GM23338 (cell line): ENCODE measurements around the gene NUAK2. TPM values are rescaled to one million over a fixed set of nuclear protein-coding genes. Genes with fewer than 3 reads are reported as not detected.

Source experiments
- ATAC-seq: fragments of 200-7000 bp; cut with Tn5 transposase; 3 replicates; pipeline ENCODE4 v1.9.1; 2020
- DNase-seq: peaks from one replicate; pipeline ENCODE4 v3.0.0-alpha.2; 2015; ENCODE audit warnings: low spot score
- H2AFZ ChIP-seq: fragments of 200-600 bp; sonication (generic); 2 replicates; pipeline ENCODE4 v1.8.0; 2016; ENCODE audit warnings: antibody characterized with exemption, mild to moderate bottlenecking, moderate library complexity
- H3F3A ChIP-seq: fragments of 200-600 bp; sonication (generic); replicated peaks from 2 replicates; pipeline ENCODE4 v1.8.0; 2017; ENCODE audit warnings: antibody characterized with exemption, mixed run types, low read depth
- H3K27ac ChIP-seq: fragments of 200-600 bp; sonication (generic); 2 replicates; pipeline ENCODE4 v1.6.1; 2016; ENCODE audit warnings: low read depth
- H3K27me3 ChIP-seq: fragments of 200-600 bp; sonication (generic); 2 replicates; pipeline ENCODE4 v1.8.0; 2016; ENCODE audit warnings: mild to moderate bottlenecking, mixed run types, moderate library complexity; ENCODE audit not compliant: insufficient read depth
- H3K36me3 ChIP-seq: fragments of 200-600 bp; sonication (generic); 2 replicates; pipeline ENCODE4 v1.8.0; 2016; ENCODE audit warnings: mild to moderate bottlenecking; ENCODE audit not compliant: insufficient read depth
- H3K4me1 ChIP-seq: fragments of 200-600 bp; sonication (generic); 2 replicates; pipeline ENCODE4 v1.8.0; 2016; ENCODE audit warnings: mild to moderate bottlenecking, moderate library complexity; ENCODE audit not compliant: insufficient read depth
- H3K4me2 ChIP-seq: fragments of 200-600 bp; sonication (generic); 2 replicates; pipeline ENCODE4 v1.7.1; 2017; ENCODE audit warnings: mixed run types
- H3K4me3 ChIP-seq: fragments of 200-600 bp; sonication (generic); 2 replicates; pipeline ENCODE4 v1.6.1; 2016; ENCODE audit warnings: mixed run types
- H3K79me2 ChIP-seq: fragments of 200-600 bp; sonication (generic); replicated peaks from 2 replicates; pipeline ENCODE4 v1.8.0; 2017; ENCODE audit warnings: mild to moderate bottlenecking; ENCODE audit not compliant: insufficient read depth
- H3K9me2 ChIP-seq: fragments of 200-600 bp; sonication (generic); 2 replicates; pipeline ENCODE4 v1.8.0; 2017; ENCODE audit not compliant: insufficient read depth
- H4K20me1 ChIP-seq: fragments of 200-600 bp; sonication (generic); replicated peaks from 2 replicates; pipeline ENCODE4 v1.8.0; 2017; ENCODE audit warnings: mild to moderate bottlenecking; ENCODE audit not compliant: insufficient read depth
- H3K27ac Mint-ChIP-seq: 2 replicates; pipeline ENCODE4 v1.8.0; 2020; ENCODE audit warnings: inconsistent platforms, mild to moderate bottlenecking, moderate library complexity, mixed read lengths
- H3K27me3 Mint-ChIP-seq: 3 replicates; pipeline ENCODE4 v1.8.0; 2022; ENCODE audit warnings: low read depth, mild to moderate bottlenecking, moderate library complexity, mixed read lengths, inconsistent platforms; ENCODE audit not compliant: insufficient read depth, poor library complexity
- H3K36me3 Mint-ChIP-seq: 3 replicates; pipeline ENCODE4 v1.8.0; 2021; ENCODE audit warnings: low read depth, mild to moderate bottlenecking, inconsistent platforms, moderate library complexity, mixed read lengths
- H3K4me1 Mint-ChIP-seq: 3 replicates; pipeline ENCODE4 v1.8.0; 2020; ENCODE audit warnings: mild to moderate bottlenecking, inconsistent platforms, mixed read lengths
- H3K4me3 Mint-ChIP-seq: 3 replicates; pipeline ENCODE4 v1.8.0; 2021; ENCODE audit warnings: moderate library complexity, mild to moderate bottlenecking, inconsistent platforms, mixed read lengths
- H3K9me3 Mint-ChIP-seq: 3 replicates; pipeline ENCODE4 v1.8.0; 2020; ENCODE audit warnings: moderate library complexity, mild to moderate bottlenecking, inconsistent platforms, mixed read lengths
- CREB1 ChIP-seq: fragments of 250-450 bp; sonication (Bioruptor Pico); IDR thresholded peaks from 2 replicates; pipeline ENCODE4 v1.5.0; 2020; ENCODE audit warnings: low read depth, mild to moderate bottlenecking, moderate library complexity
- CTCF ChIP-seq, 2 experiments: fragments of 200-600 bp in 1 of 2; sonication (generic) in 1 of 2; conservative IDR thresholded peaks; 2 replicates each; pipeline versions ENCODE4 v1.5.1 to v1.6.1; 2016 to 2017; ENCODE audit warnings: antibody characterized with exemption in 2 of 2, low read depth in 2 of 2, mild to moderate bottlenecking in 2 of 2, moderate library complexity in 1 of 2
- ETS1 ChIP-seq: IDR thresholded peaks from 2 replicates; pipeline ENCODE4 v1.6.1; 2016; ENCODE audit warnings: antibody characterized with exemption
- EZH2 ChIP-seq: fragments of 200-600 bp; sonication (generic); IDR thresholded peaks from one replicate; pipeline ENCODE4 v1.8.0; 2017; ENCODE audit warnings: antibody characterized with exemption, mild to moderate bottlenecking, low read depth; ENCODE audit not compliant: unreplicated experiment
- NANOG ChIP-seq: IDR thresholded peaks from 2 replicates; pipeline ENCODE4 v1.6.1; 2016; ENCODE audit warnings: antibody characterized with exemption, borderline replicate concordance
- STAT1 ChIP-seq: IDR thresholded peaks from one replicate; pipeline ENCODE4 v1.6.1; 2016; ENCODE audit warnings: antibody characterized with exemption; ENCODE audit not compliant: unreplicated experiment
- ZNF114 ChIP-seq: fragments of 250-450 bp; sonication (Bioruptor Pico); IDR thresholded peaks from 2 replicates; pipeline ENCODE4 v1.5.0; 2020; ENCODE audit warnings: mild to moderate bottlenecking, moderate library complexity
- ZNF331 ChIP-seq: fragments of 250-450 bp; sonication (Bioruptor Pico); IDR thresholded peaks from 2 replicates; pipeline ENCODE4 v1.5.0; 2020; ENCODE audit warnings: low read depth, mild to moderate bottlenecking, moderate library complexity
- polyA plus RNA-seq: library from polyadenylated mRNA; unstranded; fragments of >200 nt; fragmentation: Nextera tagmentation; extraction: Ambion mirVana; gene quantifications from 2 replicates; pipeline ENCODE4 v1.2.1, GENCODE V29; 2016
- total RNA-seq: library from RNA; depleted of rRNA; stranded (reverse); fragments of >200 nt; shearing (Covaris generic); gene quantifications from 2 replicates; pipeline ENCODE4 v1.2.3, GENCODE V29; 2014
- TF ChIP-seq, protein P1 (sequence below): fragments of 250-450 bp; sonication (Bioruptor Pico); IDR thresholded peaks from 2 replicates; pipeline ENCODE4 v1.5.0; 2020; ENCODE audit warnings: mild to moderate bottlenecking, moderate library complexity

The NUAK2 gene
- total and polyA plus RNA-seq, 2 experiments from 2014 or later, result 7.8 to 15.3 TPM

DNA sequence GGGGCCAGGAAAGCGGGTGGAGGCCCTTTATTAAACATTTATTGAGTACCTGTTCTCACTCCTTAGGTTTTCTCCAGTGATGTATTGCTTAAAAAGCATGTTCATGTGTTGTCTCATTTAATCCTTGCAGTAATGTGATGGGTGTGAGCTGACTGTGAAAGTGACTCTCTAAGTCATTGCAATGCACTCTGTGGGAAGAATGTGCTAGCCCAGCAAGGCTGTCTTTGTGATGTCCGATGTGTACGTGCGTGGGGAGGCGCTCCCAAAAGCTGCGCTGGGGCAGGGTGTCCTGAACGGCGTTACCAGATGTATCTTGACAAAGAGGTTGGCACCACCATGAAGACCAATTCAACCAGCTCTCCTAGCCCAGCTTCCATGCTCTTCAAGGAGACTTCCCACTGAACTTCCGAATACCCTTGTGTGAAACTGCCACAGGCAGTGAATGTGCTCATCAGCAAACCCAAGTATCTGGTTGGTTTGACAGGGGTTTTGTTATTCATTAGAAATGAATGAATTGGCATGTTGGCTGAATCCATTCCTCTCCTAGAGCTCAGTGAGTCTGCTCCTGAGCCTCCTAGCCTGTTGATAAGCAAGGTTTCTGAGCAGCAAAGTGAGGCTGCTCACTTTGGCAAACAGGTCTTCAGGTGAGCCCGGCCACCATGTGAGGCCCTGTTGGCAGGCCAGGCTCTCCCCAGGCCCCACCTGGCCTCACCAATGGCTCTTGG is 28.0 kb downstream of the NUAK2 start (continued):
- TF ChIP-seq ETS1 (no peak), STAT1 (no peak)

DNA sequence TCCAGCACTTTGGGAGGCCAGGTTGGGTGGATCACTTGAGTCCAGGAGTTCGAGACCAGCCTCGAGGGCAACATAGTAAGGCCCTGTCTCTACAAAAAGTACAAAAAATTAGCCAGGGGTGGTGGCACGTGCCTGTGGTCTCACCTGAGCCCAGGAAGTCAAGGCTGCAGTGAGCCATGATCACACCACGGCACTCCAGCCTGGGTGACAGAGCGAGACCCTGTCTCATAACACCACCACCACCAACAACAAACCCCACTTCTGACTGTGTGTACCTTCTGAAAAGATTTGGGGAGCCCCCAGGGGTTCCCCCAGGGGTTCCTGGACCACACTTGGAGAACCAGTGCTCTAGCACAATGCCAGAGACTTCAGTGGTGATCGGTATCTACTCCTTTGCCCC is 29.9 kb downstream of the NUAK2 start:
- Mint-ChIP-seq H3K4me3 (no peak overlapping the region), H3K27me3 (peaks cover 27% of the 10 kb centered on the region), H3K27ac (peak overlapping the region; percentile 27; the same call in 1 of the 2 replicates), H3K4me1 (peaks cover 57% of the 10 kb centered on the region), H3K36me3 (no peaks in the 10 kb centered on the region), H3K9me3 (no peaks in the 10 kb centered on the region)
- TF ChIP-seq ETS1 (no peak), CREB1 (no peak), EZH2 (no peak), CTCF (conservative IDR thresholded peaks at IDR 0.05; ENCODE audit: low read depth in 2 of 2) (no peak), NANOG (no peak), ZNF114 (no peak), ZNF331 (CRISPR knock-in tag) (no peak)
- TF ChIP-seq, protein P1, sequence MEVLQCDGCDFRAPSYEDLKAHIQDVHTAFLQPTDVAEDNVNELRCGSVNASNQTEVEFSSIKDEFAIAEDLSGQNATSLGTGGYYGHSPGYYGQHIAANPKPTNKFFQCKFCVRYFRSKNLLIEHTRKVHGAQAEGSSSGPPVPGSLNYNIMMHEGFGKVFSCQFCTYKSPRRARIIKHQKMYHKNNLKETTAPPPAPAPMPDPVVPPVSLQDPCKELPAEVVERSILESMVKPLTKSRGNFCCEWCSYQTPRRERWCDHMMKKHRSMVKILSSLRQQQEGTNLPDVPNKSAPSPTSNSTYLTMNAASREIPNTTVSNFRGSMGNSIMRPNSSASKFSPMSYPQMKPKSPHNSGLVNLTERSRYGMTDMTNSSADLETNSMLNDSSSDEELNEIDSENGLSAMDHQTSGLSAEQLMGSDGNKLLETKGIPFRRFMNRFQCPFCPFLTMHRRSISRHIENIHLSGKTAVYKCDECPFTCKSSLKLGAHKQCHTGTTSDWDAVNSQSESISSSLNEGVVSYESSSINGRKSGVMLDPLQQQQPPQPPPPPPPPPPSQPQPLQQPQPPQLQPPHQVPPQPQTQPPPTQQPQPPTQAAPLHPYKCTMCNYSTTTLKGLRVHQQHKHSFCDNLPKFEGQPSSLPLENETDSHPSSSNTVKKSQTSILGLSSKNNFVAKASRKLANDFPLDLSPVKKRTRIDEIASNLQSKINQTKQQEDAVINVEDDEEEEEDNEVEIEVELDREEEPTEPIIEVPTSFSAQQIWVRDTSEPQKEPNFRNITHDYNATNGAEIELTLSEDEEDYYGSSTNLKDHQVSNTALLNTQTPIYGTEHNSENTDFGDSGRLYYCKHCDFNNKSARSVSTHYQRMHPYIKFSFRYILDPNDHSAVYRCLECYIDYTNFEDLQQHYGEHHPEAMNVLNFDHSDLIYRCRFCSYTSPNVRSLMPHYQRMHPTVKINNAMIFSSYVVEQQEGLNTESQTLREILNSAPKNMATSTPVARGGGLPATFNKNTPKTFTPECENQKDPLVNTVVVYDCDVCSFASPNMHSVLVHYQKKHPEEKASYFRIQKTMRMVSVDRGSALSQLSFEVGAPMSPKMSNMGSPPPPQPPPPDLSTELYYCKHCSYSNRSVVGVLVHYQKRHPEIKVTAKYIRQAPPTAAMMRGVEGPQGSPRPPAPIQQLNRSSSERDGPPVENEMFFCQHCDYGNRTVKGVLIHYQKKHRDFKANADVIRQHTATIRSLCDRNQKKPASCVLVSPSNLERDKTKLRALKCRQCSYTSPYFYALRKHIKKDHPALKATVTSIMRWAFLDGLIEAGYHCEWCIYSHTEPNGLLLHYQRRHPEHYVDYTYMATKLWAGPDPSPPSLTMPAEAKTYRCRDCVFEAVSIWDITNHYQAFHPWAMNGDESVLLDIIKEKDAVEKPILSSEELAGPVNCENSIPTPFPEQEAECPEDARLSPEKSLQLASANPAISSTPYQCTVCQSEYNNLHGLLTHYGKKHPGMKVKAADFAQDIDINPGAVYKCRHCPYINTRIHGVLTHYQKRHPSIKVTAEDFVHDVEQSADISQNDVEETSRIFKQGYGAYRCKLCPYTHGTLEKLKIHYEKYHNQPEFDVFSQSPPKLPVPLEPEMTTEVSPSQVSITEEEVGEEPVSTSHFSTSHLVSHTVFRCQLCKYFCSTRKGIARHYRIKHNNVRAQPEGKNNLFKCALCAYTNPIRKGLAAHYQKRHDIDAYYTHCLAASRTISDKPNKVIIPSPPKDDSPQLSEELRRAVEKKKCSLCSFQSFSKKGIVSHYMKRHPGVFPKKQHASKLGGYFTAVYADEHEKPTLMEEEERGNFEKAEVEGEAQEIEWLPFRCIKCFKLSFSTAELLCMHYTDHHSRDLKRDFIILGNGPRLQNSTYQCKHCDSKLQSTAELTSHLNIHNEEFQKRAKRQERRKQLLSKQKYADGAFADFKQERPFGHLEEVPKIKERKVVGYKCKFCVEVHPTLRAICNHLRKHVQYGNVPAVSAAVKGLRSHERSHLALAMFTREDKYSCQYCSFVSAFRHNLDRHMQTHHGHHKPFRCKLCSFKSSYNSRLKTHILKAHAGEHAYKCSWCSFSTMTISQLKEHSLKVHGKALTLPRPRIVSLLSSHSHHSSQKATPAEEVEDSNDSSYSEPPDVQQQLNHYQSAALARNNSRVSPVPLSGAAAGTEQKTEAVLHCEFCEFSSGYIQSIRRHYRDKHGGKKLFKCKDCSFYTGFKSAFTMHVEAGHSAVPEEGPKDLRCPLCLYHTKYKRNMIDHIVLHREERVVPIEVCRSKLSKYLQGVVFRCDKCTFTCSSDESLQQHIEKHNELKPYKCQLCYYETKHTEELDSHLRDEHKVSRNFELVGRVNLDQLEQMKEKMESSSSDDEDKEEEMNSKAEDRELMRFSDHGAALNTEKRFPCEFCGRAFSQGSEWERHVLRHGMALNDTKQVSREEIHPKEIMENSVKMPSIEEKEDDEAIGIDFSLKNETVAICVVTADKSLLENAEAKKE (CRISPR knock-in tag), result no peak
- H3K36me3 ChIP-seq, result no peaks in the 10 kb centered on the region; the same call in 1 of the 2 replicates
- H3K4me1 ChIP-seq, result peaks cover 34% of the 10 kb centered on the region
- ATAC-seq (no peak), DNase-seq (no peak)
- no peaks in the 10 kb centered on the region for H3K9me2 ChIP-seq
- no peak overlapping the region for H2AFZ ChIP-seq
- H3K27me3 ChIP-seq, result no peaks in the 10 kb centered on the region
- H3K27ac ChIP-seq, result no peak overlapping the region
- H4K20me1 ChIP-seq, result no peaks in the 10 kb centered on the region
- H3K79me2 ChIP-seq, result no peaks in the 10 kb centered on the region
- peaks cover 11% of the 10 kb centered on the region for H3F3A ChIP-seq
- no peak overlapping the region for H3K4me3 ChIP-seq
- no peak overlapping the region for H3K4me2 ChIP-seq
